Skeletal muscle satellite cell (primary cell): ENCODE measurements around the gene KASH5.
"Not testable (repeated sequence)": the region's sequence is repeated elsewhere in the genome, so short reads cannot be mapped to it uniquely, and the experiment has no call there.

Experiments
- H3K27me3 ChIP-seq: 2 replicates; pipeline ENCODE4 v1.7.0; 2013; ENCODE audit warnings: low read length; ENCODE audit not compliant: control insufficient read depth, insufficient read depth
- H3K36me3 ChIP-seq: 2 replicates; pipeline ENCODE4 v1.7.0; 2013; ENCODE audit warnings: mild to moderate bottlenecking, control low read depth, low read length; ENCODE audit not compliant: insufficient read depth
- H3K4me1 ChIP-seq: 2 replicates; pipeline ENCODE4 v1.7.0; 2013; ENCODE audit warnings: low read length; ENCODE audit not compliant: control insufficient read depth, insufficient read depth
- H3K4me2 ChIP-seq: 2 replicates; pipeline ENCODE4 v1.7.0; 2013; ENCODE audit warnings: mild to moderate bottlenecking, low read length
- H3K4me3 ChIP-seq: 2 replicates; pipeline ENCODE4 v1.7.0; 2013; ENCODE audit warnings: low read length
- H3K9ac ChIP-seq: 2 replicates; pipeline ENCODE4 v1.7.0; 2013; ENCODE audit warnings: mild to moderate bottlenecking, low read depth, low read length, moderate library complexity
- H3K9me3 ChIP-seq: replicated peaks from 2 replicates; pipeline ENCODE4 v1.7.0; 2013; ENCODE audit warnings: mild to moderate bottlenecking, control low read depth, low read length

KASH5 gene

DNA sequence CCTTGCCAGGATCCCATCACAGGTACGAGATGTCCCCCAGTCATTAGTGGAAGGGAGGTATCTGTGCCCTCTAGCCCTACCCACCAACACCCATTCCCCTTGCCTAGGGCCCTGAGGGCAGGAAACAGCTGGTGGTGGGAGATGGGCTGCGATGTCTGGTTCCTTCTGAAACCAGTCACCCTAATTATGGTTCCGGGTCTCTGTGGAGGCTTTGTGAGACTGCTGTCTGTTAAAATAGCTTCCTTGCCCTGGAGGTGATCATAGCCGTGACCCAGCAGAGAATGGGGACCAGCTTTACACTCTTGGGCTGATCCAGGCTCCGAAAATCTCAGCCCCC, 70.5 kb downstream of the KASH5 start:
- Histone ChIP-seq H3K4me1 (peaks cover 19% of the 10 kb centered on the region), H3K4me2 (no peak overlapping the region), H3K36me3 (peaks cover 6% of the 10 kb centered on the region), H3K27me3 (no peaks in the 10 kb centered on the region), H3K9ac (peak overlapping the region; percentile 34), H3K9me3 (no peaks in the 10 kb centered on the region), H3K4me3 (no peak overlapping the region)

GRCh38 chr19:49459388-49459787, 71.3 kb downstream of the KASH5 start:
- Histone ChIP-seq H3K27me3 (no peaks in the 10 kb centered on the region), H3K4me2 (no peak overlapping the region), H3K36me3 (peaks cover 7% of the 10 kb centered on the region), H3K4me3 (no peak overlapping the region), H3K9me3 (no peaks in the 10 kb centered on the region), H3K4me1 (peaks cover 13% of the 10 kb centered on the region), H3K9ac (no peak overlapping the region)

DNA sequence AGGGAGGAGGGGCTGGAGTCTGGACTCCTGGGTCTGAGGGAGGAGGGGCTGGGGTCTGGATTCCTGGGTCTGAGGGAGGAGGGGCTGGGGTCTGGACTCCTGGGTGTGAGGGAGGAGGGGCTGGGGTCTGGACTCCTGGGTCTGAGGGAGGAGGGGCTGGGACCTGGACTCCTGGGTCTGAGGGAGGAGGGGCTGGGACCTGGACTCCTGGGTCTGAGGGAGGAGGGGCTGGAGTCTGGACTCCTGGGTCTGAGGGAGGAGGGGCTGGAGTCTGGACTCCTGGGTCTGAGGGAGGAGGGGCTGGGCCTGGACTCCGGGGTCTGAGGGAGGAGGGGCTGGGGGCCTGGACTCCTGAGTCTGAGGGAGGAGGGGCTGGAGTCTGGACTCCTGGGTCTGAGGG, 73.1 kb downstream of the KASH5 start:
- not testable (repeated sequence) for H3K4me1 ChIP-seq, H3K9ac ChIP-seq, H3K9me3 ChIP-seq, H3K4me2 ChIP-seq, H3K27me3 ChIP-seq, H3K4me3 ChIP-seq
- H3K36me3 ChIP-seq: peaks cover 11% of the 10 kb centered on the region

GRCh38 chr19:49461656-49462055, 73.6 kb downstream of the KASH5 start:
- no peaks in the 10 kb centered on the region for H3K27me3 ChIP-seq
- H3K9me3 ChIP-seq: no peaks in the 10 kb centered on the region
- H3K4me2 ChIP-seq: no peak overlapping the region
- no peak overlapping the region for H3K9ac ChIP-seq
- H3K4me3 ChIP-seq: no peak overlapping the region
- peaks cover 11% of the 10 kb centered on the region for H3K36me3 ChIP-seq
- H3K4me1 ChIP-seq: peaks cover 3% of the 10 kb centered on the region

- H3K9me3 ChIP-seq: no peaks in the 10 kb centered on the region
- H3K36me3 ChIP-seq: peaks cover 11% of the 10 kb centered on the region
- H3K4me2 ChIP-seq: no peak overlapping the region
- H3K4me1 ChIP-seq: peaks cover 3% of the 10 kb centered on the region
- no peak overlapping the region for H3K9ac ChIP-seq
- H3K27me3 ChIP-seq: no peaks in the 10 kb centered on the region
- no peak overlapping the region for H3K4me3 ChIP-seq
Observed at GRCh38 chr19:49462492-49462891, 74.4 kb downstream of the KASH5 start.

GRCh38 chr19:49463960-49464740, 76.1 kb downstream of the KASH5 start:
- no peaks in the 10 kb centered on the region for H3K4me1 ChIP-seq
- no peaks in the 10 kb centered on the region for H3K27me3 ChIP-seq
- H3K9me3 ChIP-seq: no peaks in the 10 kb centered on the region
- no peak overlapping the region for H3K4me3 ChIP-seq
- no peak overlapping the region for H3K9ac ChIP-seq
- peaks cover 11% of the 10 kb centered on the region for H3K36me3 ChIP-seq
- no peak overlapping the region for H3K4me2 ChIP-seq

GRCh38 chr19:49465371-49465770, 77.3 kb downstream of the KASH5 start:
- Histone ChIP-seq H3K4me3 (no peak overlapping the region), H3K4me1 (no peaks in the 10 kb centered on the region), H3K4me2 (no peak overlapping the region), H3K9me3 (no peaks in the 10 kb centered on the region), H3K36me3 (peaks cover 5% of the 10 kb centered on the region), H3K27me3 (no peaks in the 10 kb centered on the region), H3K9ac (no peak overlapping the region)
